ENCODE results near the gene ADAM10. TPM values are rescaled to one million over a fixed set of nuclear protein-coding genes. Genes with fewer than 3 reads are reported as not detected.

ADAM10 gene
- total RNA-seq, 1 donor from 2014 or later, result 87.7 TPM

DNA sequence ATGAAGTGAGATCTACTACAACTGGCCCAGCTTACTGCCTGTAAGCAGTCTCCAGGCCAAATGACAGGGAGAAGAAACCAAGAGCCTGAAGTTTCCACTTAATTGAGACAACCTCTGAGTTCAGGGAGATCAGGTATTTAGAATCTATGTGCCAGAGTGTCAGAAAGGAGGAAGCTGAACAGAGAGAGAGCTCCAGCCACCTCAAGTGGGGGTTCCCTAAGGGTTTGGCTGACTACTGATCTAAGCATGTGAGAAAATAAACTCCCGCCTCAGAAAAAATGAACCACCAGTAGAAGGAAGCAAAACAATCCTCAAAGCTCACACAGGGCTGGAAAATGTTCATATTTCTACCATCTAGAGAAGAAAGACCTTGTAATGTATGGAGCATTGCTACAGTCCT is 25.0 kb downstream of the ADAM10 start:
- Mint-ChIP-seq H3K4me3 (peak overlapping the region; percentile 19), H3K27me3 (no peaks in the 10 kb centered on the region), H3K4me1 (peaks cover 64% of the 10 kb centered on the region), H3K36me3 (ENCODE audit: low read depth) (peaks cover 3% of the 10 kb centered on the region), H3K9me3 (no peaks in the 10 kb centered on the region), H3K27ac (peak overlapping the region; percentile 74)
- ATAC-seq (ENCODE audit: low read depth) (peak; percentile 92), DNase-seq (no peak)
- TF ChIP-seq, protein P1, sequence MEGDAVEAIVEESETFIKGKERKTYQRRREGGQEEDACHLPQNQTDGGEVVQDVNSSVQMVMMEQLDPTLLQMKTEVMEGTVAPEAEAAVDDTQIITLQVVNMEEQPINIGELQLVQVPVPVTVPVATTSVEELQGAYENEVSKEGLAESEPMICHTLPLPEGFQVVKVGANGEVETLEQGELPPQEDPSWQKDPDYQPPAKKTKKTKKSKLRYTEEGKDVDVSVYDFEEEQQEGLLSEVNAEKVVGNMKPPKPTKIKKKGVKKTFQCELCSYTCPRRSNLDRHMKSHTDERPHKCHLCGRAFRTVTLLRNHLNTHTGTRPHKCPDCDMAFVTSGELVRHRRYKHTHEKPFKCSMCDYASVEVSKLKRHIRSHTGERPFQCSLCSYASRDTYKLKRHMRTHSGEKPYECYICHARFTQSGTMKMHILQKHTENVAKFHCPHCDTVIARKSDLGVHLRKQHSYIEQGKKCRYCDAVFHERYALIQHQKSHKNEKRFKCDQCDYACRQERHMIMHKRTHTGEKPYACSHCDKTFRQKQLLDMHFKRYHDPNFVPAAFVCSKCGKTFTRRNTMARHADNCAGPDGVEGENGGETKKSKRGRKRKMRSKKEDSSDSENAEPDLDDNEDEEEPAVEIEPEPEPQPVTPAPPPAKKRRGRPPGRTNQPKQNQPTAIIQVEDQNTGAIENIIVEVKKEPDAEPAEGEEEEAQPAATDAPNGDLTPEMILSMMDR (IDR thresholded peaks at IDR 0.05), result no peak
- CTCF ChIA-PET, result interaction anchor here (1.0 to 1.7 kb wide), 2 partner anchors 25 to 47 kb away, joined by 3 to 8 read pairs; partner anchors contain the start of genes ADAM10 and MINDY2
- intact Hi-C loops (cut with micrococcal nuclease), result loop anchor here (2.0 kb wide), 1 partner anchor 46 kb away; the partner anchor contains the start of gene MINDY2
- POLR2A ChIA-PET, result interaction anchor here (0.8 to 4.9 kb wide), 5 partner anchors 14 to 96 kb away, joined by 3 to 37 read pairs (median 4); partner anchors contain the start of genes ADAM10 and MINDY2

DNA sequence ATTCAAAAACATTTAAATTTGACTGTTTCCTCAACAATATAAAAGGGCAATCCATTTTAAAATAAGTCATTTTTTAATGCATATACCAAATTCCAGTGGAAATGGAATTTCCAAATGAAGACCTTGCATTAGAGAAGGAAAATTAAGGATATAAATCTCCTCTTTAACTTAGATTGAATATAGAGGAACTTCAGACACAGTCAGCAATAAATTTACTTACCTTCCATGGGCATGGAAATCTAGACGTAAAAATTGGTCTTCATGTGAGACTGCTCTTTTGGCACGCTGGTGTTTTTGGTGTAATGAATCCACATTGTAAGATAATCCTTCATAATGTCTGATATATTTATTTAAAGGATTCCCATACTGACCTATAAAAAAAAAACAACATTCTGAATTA is 32.1 kb downstream of the ADAM10 start:
- TF ChIP-seq, protein P1 (IDR thresholded peaks at IDR 0.05), result no peak
- Mint-ChIP-seq H3K4me1 (peaks cover 38% of the 10 kb centered on the region), H3K27me3 (no peaks in the 10 kb centered on the region), H3K27ac (no peak overlapping the region), H3K4me3 (no peak overlapping the region), H3K9me3 (no peaks in the 10 kb centered on the region), H3K36me3 (ENCODE audit: low read depth) (peaks cover 34% of the 10 kb centered on the region)
- CTCF ChIA-PET, result no interaction called here
- ATAC-seq (ENCODE audit: low read depth) (no peak), DNase-seq (no peak)
- POLR2A ChIA-PET, result no interaction called here
- intact Hi-C loops (cut with micrococcal nuclease), result no loop called here

DNA sequence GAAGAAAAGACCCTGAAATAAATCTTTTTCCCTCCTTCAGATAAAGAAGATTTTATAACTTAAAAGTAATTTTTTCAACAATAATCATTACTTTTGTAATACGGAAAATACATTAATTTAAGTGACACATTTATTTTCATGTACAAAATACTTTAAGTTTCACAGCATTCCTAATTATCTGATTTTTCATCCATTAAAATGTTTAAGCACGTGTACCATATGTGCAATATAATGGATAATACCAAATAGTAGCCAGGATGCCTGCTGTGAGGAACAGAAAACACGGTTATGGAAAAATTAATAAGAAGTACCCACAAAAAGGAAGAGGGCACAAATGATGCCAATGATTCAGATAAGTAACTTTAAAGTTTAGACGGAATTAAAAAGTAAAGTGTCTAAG is 33.5 kb downstream of the ADAM10 start:
- H3K9me3 Mint-ChIP-seq, result no peaks in the 10 kb centered on the region
- H3K27ac Mint-ChIP-seq, result no peak overlapping the region
- H3K4me3 Mint-ChIP-seq, result no peak overlapping the region
- DNase-seq (no peak), ATAC-seq (ENCODE audit: low read depth) (no peak)
- TF ChIP-seq, protein P1 (IDR thresholded peaks at IDR 0.05), result no peak
- intact Hi-C loops (cut with micrococcal nuclease), result no loop called here
- H3K36me3 Mint-ChIP-seq (ENCODE audit: low read depth), result peaks cover 36% of the 10 kb centered on the region
- ChIA-PET POLR2A (no interaction called here), CTCF (no interaction called here)
- H3K27me3 Mint-ChIP-seq, result no peaks in the 10 kb centered on the region
- peaks cover 33% of the 10 kb centered on the region for H3K4me1 Mint-ChIP-seq

DNA sequence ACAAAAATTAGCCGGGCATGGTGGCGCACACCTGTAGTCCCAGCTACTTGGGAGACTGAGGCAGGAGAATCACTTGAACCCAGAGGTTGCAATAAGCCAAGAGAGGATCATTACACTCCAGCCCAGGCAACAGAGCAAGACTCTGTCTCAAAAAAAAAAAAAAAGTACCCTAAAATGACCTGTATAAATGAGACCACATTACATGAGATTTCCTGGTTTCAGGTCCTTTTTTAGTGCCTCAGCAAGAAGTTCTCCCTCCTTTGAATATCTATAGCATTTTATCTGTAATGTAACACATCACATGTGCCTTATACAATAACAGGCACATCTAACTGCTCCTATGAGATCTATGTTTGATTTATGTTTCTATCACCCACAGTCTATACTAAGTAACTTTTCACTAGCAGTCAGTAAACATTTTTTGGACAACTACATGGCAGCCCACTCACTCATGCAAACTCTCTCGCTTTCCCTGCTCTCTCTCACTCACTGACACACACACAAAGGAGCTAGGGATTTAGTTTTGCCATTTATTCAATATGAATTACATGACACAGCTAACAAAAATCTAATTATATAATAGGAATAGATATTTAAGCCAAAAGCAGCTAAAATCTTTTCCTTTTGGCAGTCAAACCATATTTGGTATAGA is 34.1 kb downstream of the ADAM10 start:
- POLR2A ChIA-PET, result interaction anchor here (1.2 kb wide), 1 partner anchor 11 kb away, joined by 3 read pairs; no protein-coding TSS in a partner anchor
- Mint-ChIP-seq H3K4me1 (peaks cover 27% of the 10 kb centered on the region), H3K9me3 (no peaks in the 10 kb centered on the region), H3K4me3 (peak overlapping the region; percentile 9), H3K27me3 (no peaks in the 10 kb centered on the region), H3K36me3 (ENCODE audit: low read depth) (peaks cover 37% of the 10 kb centered on the region), H3K27ac (peak overlapping the region; percentile 47)
- TF ChIP-seq, protein P1 (IDR thresholded peaks at IDR 0.05), result no peak
- CTCF ChIA-PET, result no interaction called here
- no peak for DNase-seq
- peak; percentile 90 for ATAC-seq (ENCODE audit: low read depth)
- intact Hi-C loops (cut with micrococcal nuclease), result loop anchor here (2.0 kb wide), 1 partner anchor 33 kb away; the partner anchor contains the start of gene ADAM10

DNA sequence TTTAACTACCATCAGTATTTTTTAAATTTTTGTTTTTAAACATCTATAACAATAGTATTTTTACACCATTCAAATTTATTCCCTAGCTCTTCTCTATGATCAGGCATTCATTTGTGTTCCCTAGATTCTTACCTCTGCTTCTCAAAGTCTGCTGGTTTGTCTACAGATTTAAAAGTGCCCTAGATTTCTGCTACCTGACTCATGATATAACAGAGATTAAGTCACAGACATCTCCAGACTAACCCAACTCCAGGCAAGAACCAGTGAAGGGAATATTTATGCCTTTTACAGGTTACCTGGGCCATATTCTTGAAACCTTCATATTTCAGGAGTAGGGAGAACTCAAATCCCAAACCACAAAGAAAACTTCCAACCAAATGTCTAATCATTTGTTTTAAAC is 38.8 kb downstream of the ADAM10 start:
- ATAC-seq (ENCODE audit: low read depth) (no peak), DNase-seq (no peak)
- intact Hi-C loops (cut with micrococcal nuclease), result no loop called here
- ChIA-PET POLR2A (no interaction called here), CTCF (no interaction called here)
- Mint-ChIP-seq H3K27me3 (no peaks in the 10 kb centered on the region), H3K9me3 (no peaks in the 10 kb centered on the region), H3K27ac (no peak overlapping the region), H3K4me3 (no peak overlapping the region), H3K4me1 (peaks cover 37% of the 10 kb centered on the region), H3K36me3 (ENCODE audit: low read depth) (peaks cover 31% of the 10 kb centered on the region)
- TF ChIP-seq, protein P1 (IDR thresholded peaks at IDR 0.05), result no peak
